GM12878 (cell line): ENCODE results near the gene SLC20A1. TPM values are rescaled to one million over a fixed set of nuclear protein-coding genes. Genes with fewer than 3 reads are reported as not detected.

Experiments used
- ATAC-seq: fragments of 200-7000 bp; cut with Tn5 transposase; 3 replicates; pipeline ENCODE4 v1.9.1; 2020; ENCODE audit warnings: mild to moderate bottlenecking, moderate library complexity
- BruUV-seq: library from RNA; stranded (reverse); fragments of 400-500 nt; replicated peaks from 2 replicates; lab custom pipeline; 2021; lab: Mats Ljungman, UMichigan
- CTCF ChIA-PET: fragments of 300-600 bp; sonication (Branson Sonifier 250); formaldehyde crosslinking; extraction: SDS; loops from one replicate; lab custom pipeline; 2021; ENCODE audit warnings: inconsistent platforms; lab: Yijun Ruan, JAX
- POLR2A ChIA-PET: fragments of 350-600 bp; formaldehyde crosslinking; extraction: SDS; loops from one replicate; lab custom pipeline; 2021; ENCODE audit warnings: inconsistent platforms; lab: Charles Lee
- RAD21 ChIA-PET: fragments of 300-600 bp; sonication (Branson Sonifier 250); formaldehyde crosslinking; loops from one replicate; lab custom pipeline; 2023; ENCODE audit warnings: antibody characterized with exemption; ENCODE audit not compliant: unreplicated experiment; lab: Charles Lee
- SMC1A ChIA-PET: fragments of 300-600 bp; sonication (Branson Sonifier 250); formaldehyde crosslinking; loops from one replicate; lab custom pipeline; 2023; ENCODE audit not compliant: unreplicated experiment, uncharacterized antibody; lab: Charles Lee
- DNase-seq: peaks from one replicate; pipeline ENCODE4 v3.0.0-alpha.2; 2011; ENCODE audit warnings: low read depth, low spot score
- FAIRE-seq: peaks from 3 replicates; lab custom pipeline; 2011; peaks lifted over from hg19 to GRCh38; lab: Jason Lieb, UNC
- H2AFZ ChIP-seq: 2 replicates; pipeline ENCODE4 v1.6.0; 2011; ENCODE audit warnings: low read depth, low read length, control low read depth; ENCODE audit not compliant: control insufficient read depth
- H3K27ac ChIP-seq: 2 replicates; pipeline ENCODE4 v1.5.1; 2011; ENCODE audit warnings: control low read depth; ENCODE audit not compliant: control insufficient read depth, insufficient read depth
- H3K27me3 ChIP-seq, 2 experiments: replicated peaks in 1 of 2; 2 replicates each; pipeline versions ENCODE4 v1.6.0 to v1.6.1; 2011; ENCODE audit warnings: low read length in 1 of 2; ENCODE audit not compliant: control insufficient read depth in 2 of 2, insufficient read depth in 2 of 2
- H3K36me3 ChIP-seq, 2 experiments: 2 replicates each; pipeline ENCODE4 v1.5.1; 2011; ENCODE audit warnings: low read length in 1 of 2; ENCODE audit not compliant: control insufficient read depth in 2 of 2, insufficient read depth in 2 of 2
- H3K4me1 ChIP-seq: 2 replicates; pipeline ENCODE4 v1.6.1; 2011; ENCODE audit warnings: mild to moderate bottlenecking, low read length, moderate library complexity, mixed read lengths; ENCODE audit not compliant: control insufficient read depth, insufficient read depth
- H3K4me2 ChIP-seq: 2 replicates; pipeline ENCODE4 v1.6.0; 2011; ENCODE audit warnings: control low read depth; ENCODE audit not compliant: control insufficient read depth, insufficient read depth
- H3K4me3 ChIP-seq: fragments of 200-600 bp; sonication (generic); 2 replicates; pipeline ENCODE4 v1.5.1; 2016
- H3K79me2 ChIP-seq: 2 replicates; pipeline ENCODE4 v1.6.0; 2011; ENCODE audit warnings: low read length; ENCODE audit not compliant: control insufficient read depth, insufficient read depth
- H3K9ac ChIP-seq: 2 replicates; pipeline ENCODE4 v1.8.0; 2011; ENCODE audit warnings: low read length, control low read depth, mixed read lengths; ENCODE audit not compliant: control insufficient read depth, insufficient read depth
- H3K9me3 ChIP-seq: replicated peaks from 3 replicates; pipeline ENCODE4 v1.5.1; 2011; ENCODE audit warnings: mild to moderate bottlenecking, low read length; ENCODE audit not compliant: control insufficient read depth, insufficient read depth
- H4K20me1 ChIP-seq: 2 replicates; pipeline ENCODE4 v1.6.0; 2011; ENCODE audit not compliant: control insufficient read depth, insufficient read depth
- CHD1 ChIP-seq: IDR thresholded peaks from 2 replicates; pipeline ENCODE4 v1.6.1; 2012; ENCODE audit warnings: low read depth, low read length, improper control_type of control experiment
- CHD2 ChIP-seq: IDR thresholded peaks from 2 replicates; pipeline ENCODE4 v1.6.1; 2011; ENCODE audit warnings: low read depth, low read length, improper control_type of control experiment, borderline replicate concordance
- EED ChIP-seq: sonication (generic); IDR thresholded peaks from 2 replicates; pipeline ENCODE4 v1.6.1; 2016; ENCODE audit warnings: antibody characterized with exemption, low read depth
- IKZF2 ChIP-seq, 2 experiments: fragments of 450-650 bp; IDR thresholded peaks; 2 replicates each; pipeline ENCODE4 v1.6.1; 2017; ENCODE audit warnings: mild to moderate bottlenecking in 2 of 2, moderate library complexity in 2 of 2
- IRF3 ChIP-seq: fragments of 450-650 bp; IDR thresholded peaks from 2 replicates; pipeline ENCODE4 v1.6.1; 2014; ENCODE audit warnings: mild to moderate bottlenecking
- JUND ChIP-seq: IDR thresholded peaks from 2 replicates; pipeline ENCODE4 v1.6.1; 2012; ENCODE audit warnings: low read depth, mild to moderate bottlenecking, low read length, improper control_type of control experiment, moderate library complexity
- KLF5 ChIP-seq: fragments of 450-650 bp; IDR thresholded peaks from 2 replicates; pipeline ENCODE4 v1.6.1; 2014; ENCODE audit warnings: mild to moderate bottlenecking; ENCODE audit not compliant: partially characterized antibody
- LARP7 ChIP-seq: fragments of 450-650 bp; IDR thresholded peaks from 2 replicates; pipeline ENCODE4 v1.6.1; 2017; ENCODE audit warnings: mild to moderate bottlenecking
- MXI1 ChIP-seq: fragments of 150-350 bp; IDR thresholded peaks from 2 replicates; pipeline ENCODE4 v1.6.1; 2011; ENCODE audit warnings: low read depth, mild to moderate bottlenecking, inconsistent platforms, low read length, improper control_type of control experiment
- NFXL1 ChIP-seq: fragments of 450-650 bp; IDR thresholded peaks from 2 replicates; pipeline ENCODE4 v1.6.1; 2017; ENCODE audit warnings: antibody characterized with exemption, mild to moderate bottlenecking, borderline replicate concordance
- NFYA ChIP-seq: IDR thresholded peaks from 2 replicates; pipeline ENCODE4 v1.6.1; 2011; ENCODE audit warnings: low read depth, mild to moderate bottlenecking, low read length, improper control_type of control experiment, borderline replicate concordance
- NR2C1 ChIP-seq: fragments of 450-650 bp; IDR thresholded peaks from 2 replicates; pipeline ENCODE4 v1.6.1; 2017; ENCODE audit warnings: antibody characterized with exemption, mild to moderate bottlenecking, moderate library complexity
- PRDM15 ChIP-seq: fragments of 450-650 bp; formaldehyde crosslinking; IDR thresholded peaks from 2 replicates; pipeline ENCODE4 v1.4.0; 2020; ENCODE audit warnings: mild to moderate bottlenecking, moderate library complexity
- RAD21 ChIP-seq: IDR thresholded peaks from 2 replicates; pipeline ENCODE4 v1.6.1; 2011; ENCODE audit warnings: mild to moderate bottlenecking, low read depth, low read length, moderate library complexity; ENCODE audit not compliant: insufficient read depth
- RBBP5 ChIP-seq: fragments of 200-600 bp; sonication (generic); conservative IDR thresholded peaks from 2 replicates; pipeline ENCODE4 v1.6.1; 2016
- SIX5 ChIP-seq: IDR thresholded peaks from 2 replicates; pipeline ENCODE4 v1.6.1; 2011; ENCODE audit warnings: mild to moderate bottlenecking, low read depth, low read length, moderate library complexity; ENCODE audit not compliant: severe bottlenecking
- SREBF2 ChIP-seq: IDR thresholded peaks from 2 replicates; pipeline ENCODE4 v1.6.1; 2012; ENCODE audit warnings: mild to moderate bottlenecking, low read length
- STAT1 ChIP-seq: fragments of 450-650 bp; conservative IDR thresholded peaks from 2 replicates; pipeline ENCODE4 v1.6.1; 2014; ENCODE audit warnings: antibody characterized with exemption, mild to moderate bottlenecking
- YBX1 ChIP-seq: fragments of 450-650 bp; IDR thresholded peaks from 2 replicates; pipeline ENCODE4 v1.6.1; 2016; ENCODE audit warnings: antibody characterized with exemption
- WGBS: methylation state at CpG from one replicate; pipeline ENCODE4 v1.1.6; 2016; ENCODE audit warnings: low lambda C conversion rate; ENCODE audit not compliant: insufficient replicate concordance, insufficient coverage; ENCODE audit errors: missing lambda C conversion rate; 5-methylcytosine and 5-hydroxymethylcytosine counted together
- in situ Hi-C: fragments of 300-500 bp; cut with MboI; formaldehyde crosslinking; loops from 9 replicates; pipeline ENCODE4 v1.14.3; 2018; ENCODE audit warnings: mixed read lengths
- intact Hi-C: fragments of 100-400 bp; cut with micrococcal nuclease; formaldehyde crosslinking; loops from one replicate; pipeline ENCODE4 v1.14.2; 2022; ENCODE audit not compliant: unreplicated experiment
- polyA plus RNA-seq, 11 experiments: library from polyadenylated mRNA; depleted of rRNA in 4 of 11; unstranded in 6 of 11; stranded (reverse) in 5 of 11; fragments of >200 nt; fragmentation: Nextera tagmentation in 4 of 11; fragmentation: Illumina TruSeq in 1 of 11; extraction: Ambion mirVana in 4 of 11; extraction: Trizol in 1 of 11; gene quantifications; 1 replicate in 1 of 11; 2 replicates in 10 of 11; pipeline versions ENCODE4 v1.2.1 to v1.2.3, GENCODE V29; 2011 to 2016; ENCODE audit warnings: inconsistent platforms in 2 of 11, missing spikeins in 2 of 11, low read depth in 1 of 11
- total RNA-seq, 4 experiments: library from RNA; depleted of rRNA in 3 of 4; stranded (reverse); fragments of >200 nt in 3 of 4; fragmentation: Illumina TruSeq in 1 of 4; extraction: Trizol in 1 of 4; gene quantifications; 2 replicates each; pipeline versions ENCODE4 v1.2.1 to v1.2.3, GENCODE V29; 2013 to 2021
- TF ChIP-seq, protein P1 (sequence below): fragments of 450-650 bp; IDR thresholded peaks from 2 replicates; pipeline ENCODE4 v1.6.1; 2018; ENCODE audit warnings: borderline replicate concordance, mild to moderate bottlenecking; ENCODE audit not compliant: partially characterized antibody

SLC20A1 gene
- total and polyA plus RNA-seq, 10 of the 15 experiments (the other 5 are each of a cell fraction or from before 2014, with no cell fraction given): 21.2 to 59.1 (median 43.2) TPM

DNA sequence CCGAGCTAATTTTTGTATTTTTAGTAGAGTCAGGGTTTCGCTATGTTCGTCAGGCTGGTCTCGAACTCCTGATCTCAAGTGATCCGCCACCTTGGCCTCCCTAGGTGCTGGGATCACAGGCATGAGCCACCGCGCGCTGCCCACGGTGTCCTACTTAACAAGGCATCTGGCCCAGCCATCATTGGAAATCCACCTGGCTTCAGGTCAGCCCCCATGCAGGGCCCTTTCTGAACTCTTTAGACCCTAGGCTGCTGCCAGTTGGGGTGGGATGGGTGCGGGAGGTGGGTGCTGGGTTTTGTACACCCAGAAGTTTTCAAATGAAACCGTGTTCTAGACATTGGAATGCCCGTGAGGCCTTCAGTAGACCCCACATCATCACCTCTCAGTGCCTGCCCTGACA, 48.4 kb downstream of the SLC20A1 start:
- no peak for DNase-seq
- no TSS peak for BruUV-seq
- ChIA-PET RAD21 (interaction anchor here (2.1 to 9.9 kb wide), 3 partner anchors 32 to 63 kb away, joined by 6 to 213 read pairs (median 140); no protein-coding TSS in a partner anchor), SMC1A (interaction anchor here (4.0 to 14.2 kb wide), 3 partner anchors 11 to 48 kb away, joined by 49 to 271 read pairs (median 84); partner anchors contain the start of gene SLC20A1), CTCF (interaction anchor here (4.0 to 11.9 kb wide), 4 partner anchors 12 to 93 kb away, joined by 24 to 313 read pairs (median 133); no protein-coding TSS in a partner anchor), POLR2A (interaction anchor here (1.0 to 6.1 kb wide), 3 partner anchors 12 to 63 kb away, joined by 3 to 74 read pairs (median 56); no protein-coding TSS in a partner anchor)
- ATAC-seq: no peak
- no peak for FAIRE-seq
- in situ Hi-C loops (no loop called here), intact Hi-C loops (no loop called here)
- Histone ChIP-seq H3K4me3 (no peak overlapping the region), H3K27ac (no peak overlapping the region), H3K36me3 (no peaks in the 10 kb centered on the region), H3K4me1 (peaks cover 32% of the 10 kb centered on the region), H3K27me3 (no peaks in the 10 kb centered on the region), H3K9me3 (no peaks in the 10 kb centered on the region), H3K4me2 (no peak overlapping the region), H3K79me2 (no peaks in the 10 kb centered on the region), H4K20me1 (no peaks in the 10 kb centered on the region), H3K9ac (no peak overlapping the region), H2AFZ (no peak overlapping the region)
- WGBS: 92% methylated on average over 12 of the region's 12 CpGs
- no peak for TF ChIP-seq IKZF2 (IDR thresholded peaks at IDR 0.05)
- no peak for TF ChIP-seq YBX1
- TF ChIP-seq EED: no peak
- no peak for TF ChIP-seq CHD2
- TF ChIP-seq NFXL1: no peak
- no peak for TF ChIP-seq IRF3
- no peak for TF ChIP-seq RAD21
- TF ChIP-seq STAT1: no peak
- no peak for TF ChIP-seq MXI1
- TF ChIP-seq RBBP5: no peak
- TF ChIP-seq LARP7: no peak
- TF ChIP-seq, protein P1, sequence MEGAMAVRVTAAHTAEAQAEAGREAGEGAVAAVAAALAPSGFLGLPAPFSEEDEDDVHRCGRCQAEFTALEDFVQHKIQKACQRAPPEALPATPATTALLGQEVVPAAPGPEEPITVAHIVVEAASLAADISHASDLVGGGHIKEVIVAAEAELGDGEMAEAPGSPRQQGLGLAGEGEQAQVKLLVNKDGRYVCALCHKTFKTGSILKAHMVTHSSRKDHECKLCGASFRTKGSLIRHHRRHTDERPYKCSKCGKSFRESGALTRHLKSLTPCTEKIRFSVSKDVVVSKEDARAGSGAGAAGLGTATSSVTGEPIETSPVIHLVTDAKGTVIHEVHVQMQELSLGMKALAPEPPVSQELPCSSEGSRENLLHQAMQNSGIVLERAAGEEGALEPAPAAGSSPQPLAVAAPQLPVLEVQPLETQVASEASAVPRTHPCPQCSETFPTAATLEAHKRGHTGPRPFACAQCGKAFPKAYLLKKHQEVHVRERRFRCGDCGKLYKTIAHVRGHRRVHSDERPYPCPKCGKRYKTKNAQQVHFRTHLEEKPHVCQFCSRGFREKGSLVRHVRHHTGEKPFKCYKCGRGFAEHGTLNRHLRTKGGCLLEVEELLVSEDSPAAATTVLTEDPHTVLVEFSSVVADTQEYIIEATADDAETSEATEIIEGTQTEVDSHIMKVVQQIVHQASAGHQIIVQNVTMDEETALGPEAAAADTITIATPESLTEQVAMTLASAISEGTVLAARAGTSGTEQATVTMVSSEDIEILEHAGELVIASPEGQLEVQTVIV: no peak
- no peak for TF ChIP-seq NFYA
- no peak for TF ChIP-seq PRDM15
- TF ChIP-seq SIX5: no peak
- TF ChIP-seq NR2C1: no peak
- no peak for TF ChIP-seq JUND
- TF ChIP-seq SREBF2: no peak
- no peak for TF ChIP-seq CHD1
- TF ChIP-seq KLF5: no peak
